ENCODE measurements around the gene TC2N. TPM values are rescaled to one million over a fixed set of nuclear protein-coding genes. Genes with fewer than 3 reads are reported as not detected.

The TC2N gene
- total and polyA plus RNA-seq, 2 donors (not counting 1 experiment from before 2014, with no cell fraction given): 3.7 to 10.4 TPM

- ATAC-seq (ENCODE audit: low read depth): no peak
- H3K4me1 Mint-ChIP-seq: no peaks in the 10 kb centered on the region
- WGBS (ENCODE audit: insufficient coverage): 73% methylated on average over 3 of the region's 4 CpGs
- Histone ChIP-seq H3K27me3 (replicated peaks in 1 of 4; ENCODE audit: control extremely low read depth in 1 of 4, control insufficient read depth in 3 of 4, insufficient read depth in 4 of 4, low read length in 3 of 4) (no peaks in the 10 kb centered on the region), H3K4me3 (ENCODE audit: control extremely low read depth in 1 of 5, extremely low read depth in 1 of 5, insufficient read depth in 1 of 5, low read depth in 2 of 5, low read length in 4 of 5) (no peak overlapping the region), H3K4me1 (ENCODE audit: control insufficient read depth in 2 of 2, insufficient read depth in 2 of 2, low read length in 2 of 2) (no peaks in the 10 kb centered on the region), H3K79me2 (ENCODE audit: control insufficient read depth, insufficient read depth, low read length) (no peaks in the 10 kb centered on the region), H2AFZ (ENCODE audit: insufficient read depth, low read depth, low read length, poor library complexity, severe bottlenecking) (no peak overlapping the region), H4K20me1 (ENCODE audit: control insufficient read depth, insufficient read depth, low read length, poor library complexity, severe bottlenecking) (no peaks in the 10 kb centered on the region), H3K36me3 (replicated peaks in 1 of 2; ENCODE audit: control extremely low read depth in 1 of 2, control insufficient read depth in 1 of 2, extremely low read depth in 1 of 2, insufficient read depth in 2 of 2, low read length in 1 of 2) (no peaks in the 10 kb centered on the region), H3K4me2 (replicated peaks; ENCODE audit: low read depth, low read length, poor library complexity, severe bottlenecking) (no peak overlapping the region), H3K9me3 (ENCODE audit: control extremely low read depth in 1 of 3, control insufficient read depth in 2 of 3, insufficient read depth in 1 of 3, low read length in 2 of 3) (no peaks in the 10 kb centered on the region), H3K27ac (ENCODE audit: low read length in 2 of 2) (no peak overlapping the region), H3K9ac (ENCODE audit: low read length) (no peak overlapping the region)
- no peak overlapping the region for H3K27ac Mint-ChIP-seq
- intact Hi-C loops (cut with micrococcal nuclease): no loop called here
- no peak overlapping the region for H3K4me3 Mint-ChIP-seq
- DNase-seq: no peak
- CTCF ChIA-PET: no interaction called here
- H3K9me3 Mint-ChIP-seq (ENCODE audit: insufficient read depth): no peaks in the 10 kb centered on the region
- no peak for TF ChIP-seq EZH2 (IDR thresholded peaks at IDR 0.05; ENCODE audit: borderline replicate concordance, insufficient read depth, low read depth, low read length, poor library complexity, severe bottlenecking)
- no peak for TF ChIP-seq CTCF (IDR thresholded peaks at IDR 0.05)
- H3K27me3 Mint-ChIP-seq: no peaks in the 10 kb centered on the region
- POLR2A ChIA-PET: no interaction called here
Observed at GRCh38 chr14:91885839-91886238, 18.5 kb upstream of the TC2N start.

- Histone ChIP-seq H3K9me3 (ENCODE audit: control extremely low read depth in 1 of 3, control insufficient read depth in 2 of 3, insufficient read depth in 1 of 3, low read length in 2 of 3) (no peaks in the 10 kb centered on the region), H3K9ac (ENCODE audit: low read length) (no peak overlapping the region), H3K36me3 (replicated peaks in 1 of 2; ENCODE audit: control extremely low read depth in 1 of 2, control insufficient read depth in 1 of 2, extremely low read depth in 1 of 2, insufficient read depth in 2 of 2, low read length in 1 of 2) (no peaks in the 10 kb centered on the region), H2AFZ (ENCODE audit: insufficient read depth, low read depth, low read length, poor library complexity, severe bottlenecking) (no peak overlapping the region), H3K27me3 (replicated peaks in 1 of 4; ENCODE audit: control extremely low read depth in 1 of 4, control insufficient read depth in 3 of 4, insufficient read depth in 4 of 4, low read length in 3 of 4) (no peaks in the 10 kb centered on the region), H3K79me2 (ENCODE audit: control insufficient read depth, insufficient read depth, low read length) (no peaks in the 10 kb centered on the region), H3K4me1 (ENCODE audit: control insufficient read depth in 2 of 2, insufficient read depth in 2 of 2, low read length in 2 of 2) (no peaks in the 10 kb centered on the region), H4K20me1 (ENCODE audit: control insufficient read depth, insufficient read depth, low read length, poor library complexity, severe bottlenecking) (no peaks in the 10 kb centered on the region), H3K4me3 (ENCODE audit: control extremely low read depth in 1 of 5, extremely low read depth in 1 of 5, insufficient read depth in 1 of 5, low read depth in 2 of 5, low read length in 4 of 5) (no peak overlapping the region), H3K27ac (ENCODE audit: low read length in 2 of 2) (no peak overlapping the region), H3K4me2 (replicated peaks; ENCODE audit: low read depth, low read length, poor library complexity, severe bottlenecking) (no peak overlapping the region)
- no peak overlapping the region for H3K4me3 Mint-ChIP-seq
- H3K9me3 Mint-ChIP-seq (ENCODE audit: insufficient read depth): no peaks in the 10 kb centered on the region
- intact Hi-C loops (cut with micrococcal nuclease): no loop called here
- CTCF ChIA-PET: interaction anchor here (0.6 kb wide), 1 partner anchor 413 kb away, joined by 3 read pairs; no protein-coding TSS in a partner anchor
- no peak for DNase-seq
- TF ChIP-seq EZH2 (IDR thresholded peaks at IDR 0.05; ENCODE audit: borderline replicate concordance, insufficient read depth, low read depth, low read length, poor library complexity, severe bottlenecking) (no peak), CTCF (IDR thresholded peaks at IDR 0.05) (no peak)
- POLR2A ChIA-PET: no interaction called here
- no peak for ATAC-seq (ENCODE audit: low read depth)
- H3K4me1 Mint-ChIP-seq: no peaks in the 10 kb centered on the region
- no peaks in the 10 kb centered on the region for H3K27me3 Mint-ChIP-seq
- H3K27ac Mint-ChIP-seq: no peak overlapping the region
- 100% methylated on average over 2 of the region's 4 CpGs for WGBS (ENCODE audit: insufficient coverage)
Observed at GRCh38 chr14:91885113-91885712, 17.9 kb upstream of the TC2N start.
